Spleen (tissue), 11 donors: ENCODE measurements around the gene NAT14. TPM values are rescaled to one million over a fixed set of nuclear protein-coding genes. Genes with fewer than 3 reads are reported as not detected.

ENCODE experiments used
- DNase-seq: peaks from one replicate; pipeline ENCODE4 v3.0.0-alpha.2; 2020
- H3K27ac ChIP-seq, 8 donors: fragments of 200-600 bp; sonication (generic) in 7 of 8; 1 replicate in 4 of 8; 2 replicates in 4 of 8; pipeline versions ENCODE4 v1.5.0 to v1.8.0; 2016 to 2021; ENCODE audit warnings: inconsistent platforms in 4 of 8, mild to moderate bottlenecking in 4 of 8, moderate library complexity in 1 of 8
- H3K27me3 ChIP-seq, 7 donors: fragments of 200-600 bp; sonication (generic) in 6 of 7; replicated peaks in 1 of 7; 1 replicate in 4 of 7; 2 replicates in 3 of 7; pipeline versions ENCODE4 v1.5.0 to v1.8.0; 2016 to 2021; ENCODE audit warnings: inconsistent platforms in 3 of 7, mild to moderate bottlenecking in 1 of 7
- H3K36me3 ChIP-seq, 6 donors: fragments of 200-600 bp; sonication (generic) in 5 of 6; 1 replicate in 4 of 6; 2 replicates in 2 of 6; pipeline versions ENCODE4 v1.5.0 to v1.8.0; 2016 to 2021; ENCODE audit warnings: inconsistent platforms in 2 of 6
- H3K4me1 ChIP-seq, 6 donors: fragments of 200-600 bp; sonication (generic) in 5 of 6; 1 replicate in 3 of 6; 2 replicates in 3 of 6; pipeline versions ENCODE4 v1.5.0 to v1.8.0; 2016 to 2021; ENCODE audit warnings: inconsistent platforms in 3 of 6
- H3K4me3 ChIP-seq, 8 donors: fragments of 200-600 bp; sonication (generic) in 7 of 8; 1 replicate in 4 of 8; 2 replicates in 4 of 8; pipeline versions ENCODE4 v1.5.0 to v1.8.0; 2016 to 2021; ENCODE audit warnings: inconsistent platforms in 4 of 8, mild to moderate bottlenecking in 4 of 8, moderate library complexity in 2 of 8
- H3K9me3 ChIP-seq, 8 donors: fragments of 200-600 bp; sonication (generic) in 7 of 8; 1 replicate in 4 of 8; 2 replicates in 4 of 8; pipeline versions ENCODE4 v1.5.0 to v1.8.0; 2016 to 2021; ENCODE audit warnings: inconsistent platforms in 4 of 8
- CTCF ChIP-seq, 11 experiments: fragments of 200-600 bp in 7 of 11; fragments of 450-650 bp in 4 of 11; sonication (generic) in 4 of 11; IDR thresholded peaks in 8 of 11; conservative IDR thresholded peaks in 3 of 11; 1 replicate in 7 of 11; 2 replicates in 4 of 11; pipeline versions ENCODE4 v1.4.0 to v1.8.0; 2016 to 2021; ENCODE audit warnings: antibody characterized with exemption in 11 of 11, inconsistent platforms in 4 of 11, mild to moderate bottlenecking in 1 of 11
- POLR2A ChIP-seq, 3 donors: fragments of 450-650 bp; IDR thresholded peaks; one replicate each; pipeline ENCODE4 v1.5.1; 2017; ENCODE audit warnings: antibody characterized with exemption in 3 of 3, mild to moderate bottlenecking in 1 of 3
- POLR2AphosphoS5 ChIP-seq, 3 donors: sonication (generic); formaldehyde crosslinking; IDR thresholded peaks; one replicate each; pipeline ENCODE4 v1.5.1; 2017; ENCODE audit warnings: antibody characterized with exemption in 3 of 3
- WGBS, 5 donors: extraction: QIAGEN DNeasy Blood & Tissue Kit in 3 of 5; methylation state at CpG; one replicate each; pipeline versions ENCODE4 v1.1.5 to v1.1.7; 2013 to 2018; 5-methylcytosine and 5-hydroxymethylcytosine counted together
- intact Hi-C: fragments of 100-400 bp; cut with DNase I; formaldehyde crosslinking; loops from one replicate; pipeline ENCODE4 v1.15.0; 2023; ENCODE audit warnings: low total_unique reads
- polyA plus RNA-seq, 3 donors: library from polyadenylated mRNA; stranded (reverse); fragments of 200-250 nt; gene quantifications; one replicate each; pipeline ENCODE4 v1.2.1, GENCODE V29; 2013
- total RNA-seq, 7 donors: library from RNA; depleted of rRNA in 3 of 7; stranded (reverse); fragments of >200 nt in 3 of 7; fragmentation: NEBNext Ultra II Directional in 4 of 7; extraction: Animal tissue kit (Norgen Biotek cat#: 25700) in 4 of 7; gene quantifications; one replicate each; pipeline versions ENCODE4 v1.1.0 to v1.2.1, GENCODE V29; 2016 to 2021
- donor health status: healthy with polysubstance abuse.
- donor health status: DM: no; HTN: no; CAD: no; lungs with moderate emphysema.
- donor health status: DM: no; HTN: no; CAD: no.
- donor health status: Bipolar disorder and iron deficiency.
- donor health status: healthy.
- donor health status: DM: no; HTN: no; CAD: no.
- donor health status: DM: yes; HTN: yes; CAD: no.

NAT14 gene
- total and polyA plus RNA-seq, 10 donors = 1.9 to 17.7 (median 8.2) TPM

- intact Hi-C loops = no loop called here
- Histone ChIP-seq H3K27me3 (peaks cover 0 to 15% (median 0%) of the 10 kb centered on the region in 7 donors), H3K4me3 (no peak overlapping the region), H3K9me3 (no peaks in the 10 kb centered on the region), H3K27ac (no peak overlapping the region), H3K4me1 (peaks cover 14 to 69% (median 46%) of the 10 kb centered on the region in 6 donors), H3K36me3 (peaks cover 0 to 41% (median 25%) of the 10 kb centered on the region in 6 donors)
- DNase-seq = peak; percentile 72
- WGBS, 5 donors = 94 to 95% (median 95%) methylated on average over 41 to 47 of the region's 47 CpGs
- TF ChIP-seq POLR2AphosphoS5 (IDR thresholded peaks at IDR 0.05) (no peak), CTCF (IDR thresholded peaks at IDR 0.05 in 8 of 11, conservative IDR thresholded peaks at IDR 0.05 in 3 of 11) (no peak), POLR2A (IDR thresholded peaks at IDR 0.05) (no peak)
Measured at GRCh38 chr19:55482967-55483705, 1.9 kb upstream of the NAT14 start.

DNA sequence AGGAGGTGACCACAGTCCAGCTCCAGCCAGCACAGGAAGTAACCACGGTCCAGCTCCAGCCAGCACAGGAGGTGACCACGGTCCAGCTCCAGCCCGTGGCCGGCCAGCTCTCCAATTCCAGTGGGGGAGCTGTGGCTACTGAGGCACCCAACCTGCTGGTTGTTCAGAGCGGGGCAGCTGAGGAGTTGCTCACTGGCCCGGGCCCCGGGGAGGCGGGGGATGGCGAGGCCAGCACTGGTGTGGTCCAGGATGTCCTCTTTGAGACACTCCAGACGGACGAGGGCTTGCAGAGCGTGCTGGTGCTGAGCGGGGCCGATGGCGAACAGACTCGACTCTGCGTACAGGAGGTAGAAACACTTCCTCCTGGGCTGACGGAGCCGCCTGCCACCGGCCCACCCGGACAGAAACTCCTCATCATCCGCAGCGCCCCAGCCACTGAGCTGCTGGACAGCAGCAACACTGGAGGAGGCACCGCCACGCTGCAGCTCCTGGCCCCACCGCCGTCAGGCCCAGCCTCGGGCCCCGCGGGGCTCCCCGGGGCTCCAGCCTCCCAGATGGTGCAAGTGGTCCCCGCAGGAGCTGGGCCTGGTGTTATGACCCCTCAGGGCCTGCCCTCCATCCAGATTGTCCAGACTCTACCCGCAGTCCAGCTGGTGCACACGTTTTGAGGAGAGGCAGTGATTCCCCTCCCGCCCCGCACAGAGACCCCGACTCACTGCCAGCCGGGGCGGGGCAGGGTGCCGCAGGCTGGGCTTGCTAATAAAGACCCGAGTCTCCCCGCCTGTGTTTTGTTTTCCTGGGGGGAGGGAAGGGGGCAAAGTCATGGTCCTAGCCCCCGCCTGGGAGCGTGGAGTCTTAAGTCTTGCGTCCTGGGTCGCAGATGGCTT, 1.0 kb upstream of the NAT14 start:
- DNase-seq = peak; percentile 72

DNA sequence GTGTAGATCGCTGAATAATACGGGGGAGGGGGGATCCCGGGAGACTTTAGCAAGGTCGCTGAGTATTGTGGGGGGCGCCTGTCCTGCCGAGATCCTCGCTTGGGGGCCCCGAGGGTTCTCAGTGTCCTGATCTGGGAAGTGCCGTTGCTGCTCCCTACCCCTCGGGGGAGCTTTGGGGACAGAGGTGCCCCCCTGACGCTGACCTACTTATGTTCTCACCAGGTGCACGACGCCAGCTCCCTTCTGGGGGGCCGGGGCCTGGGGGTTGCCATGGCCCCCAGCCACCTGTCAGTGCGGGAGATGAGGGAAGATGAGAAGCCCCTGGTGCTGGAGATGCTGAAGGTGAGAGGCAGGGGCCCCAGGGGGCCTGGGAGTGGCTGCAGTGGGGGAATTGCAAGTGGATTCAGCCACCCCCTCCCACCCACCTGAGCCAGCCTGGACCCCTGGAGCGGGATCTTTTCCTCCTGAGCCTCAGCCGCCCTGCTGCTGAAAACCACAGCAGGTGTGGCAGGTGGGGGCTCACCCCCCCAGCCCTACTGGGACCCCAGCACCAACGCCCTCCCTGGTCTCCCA, 537 bp downstream of the NAT14 start:
- Histone ChIP-seq H3K36me3 (peaks cover 0 to 38% (median 25%) of the 10 kb centered on the region in 6 donors), H3K4me1 (peaks cover 12 to 65% (median 38%) of the 10 kb centered on the region in 6 donors)

More for the DNA sequence above, 1.0 kb upstream of the NAT14 start:
- peaks cover 0 to 41% (median 25%) of the 10 kb centered on the region in 6 donors for H3K36me3 ChIP-seq
- H3K27ac ChIP-seq = peak overlapping the region in 3 of 8 donors; percentile 66 to 87 (median 82)
- no peaks in the 10 kb centered on the region for H3K9me3 ChIP-seq
- peaks cover 0 to 16% (median 0%) of the 10 kb centered on the region in 7 donors for H3K27me3 ChIP-seq
- peak overlapping the region in 6 of 8 donors; percentile 49 to 78 (median 54) for H3K4me3 ChIP-seq
- TF ChIP-seq POLR2AphosphoS5 (IDR thresholded peaks at IDR 0.05) = no peak
- TF ChIP-seq POLR2A (IDR thresholded peaks at IDR 0.05) = no peak
- TF ChIP-seq CTCF (IDR thresholded peaks at IDR 0.05 in 8 of 11, conservative IDR thresholded peaks at IDR 0.05 in 3 of 11) = no peak
- peaks cover 12 to 61% (median 41%) of the 10 kb centered on the region in 6 donors for H3K4me1 ChIP-seq
- intact Hi-C loops = no loop called here
- 82 to 94% (median 85%) methylated on average over 20 to 46 of the region's 46 CpGs for WGBS, 5 donors

More for the DNA sequence above, 537 bp downstream of the NAT14 start:
- Histone ChIP-seq H3K27ac (peak overlapping the region in 7 of 8 donors; percentile 48 to 87 (median 65)), H3K4me3 (peak overlapping the region in 7 of 8 donors; percentile 49 to 78 (median 56)), H3K27me3 (peaks cover 0 to 32% (median 0%) of the 10 kb centered on the region in 7 donors), H3K9me3 (no peaks in the 10 kb centered on the region)
- TF ChIP-seq POLR2A (IDR thresholded peaks at IDR 0.05) (no peak), CTCF (IDR thresholded peaks at IDR 0.05 in 8 of 11, conservative IDR thresholded peaks at IDR 0.05 in 3 of 11) (no peak), POLR2AphosphoS5 (IDR thresholded peaks at IDR 0.05) (no peak)
- DNase-seq = peak; percentile 70
- 29 to 36% (median 30%) methylated on average over 12 to 18 of the region's 18 CpGs for WGBS, 5 donors
- intact Hi-C loops = no loop called here
